A673 (cell line): ENCODE results near the gene HIGD1C.

Source experiments
- CTCF ChIP-seq: fragments of 300-800, 200-600 bp; sonication (generic); conservative IDR thresholded peaks from 2 replicates; pipeline ENCODE4 v1.5.1; 2017; ENCODE audit warnings: low read depth, mild to moderate bottlenecking, antibody characterized with exemption, low read length, moderate library complexity, mixed read lengths
- EZH2 ChIP-seq: fragments of 200-600 bp; sonication (generic); IDR thresholded peaks from 2 replicates; pipeline ENCODE4 v1.6.1; 2017; ENCODE audit warnings: borderline replicate concordance, low read depth, mild to moderate bottlenecking, mixed read lengths, antibody characterized with exemption, low read length; ENCODE audit not compliant: poor library complexity, severe bottlenecking

DNA sequence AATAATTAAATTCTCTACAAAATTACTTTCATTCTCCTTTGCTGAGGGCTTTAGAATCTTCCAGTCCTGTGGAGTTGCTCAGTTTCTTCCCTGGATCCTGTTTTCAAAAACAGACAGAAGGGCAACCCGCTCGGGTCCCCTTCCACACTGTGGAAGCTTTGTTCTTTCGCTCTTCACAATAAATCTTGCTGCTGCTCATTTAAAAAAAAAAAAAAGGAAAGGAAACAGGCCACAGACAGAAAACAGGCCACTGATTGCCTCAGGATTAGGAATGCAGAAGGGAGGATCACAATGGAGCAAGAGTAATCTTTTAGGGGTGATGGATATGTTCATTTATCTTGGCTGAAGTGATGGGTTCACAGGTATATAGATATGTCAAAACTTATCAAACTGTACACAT lies 29.5 kb upstream of the HIGD1C start:
- TF ChIP-seq CTCF (no peak), EZH2 (no peak)
